Activated CD8-positive, alpha-beta memory T cell treated with anti-CD3 and anti-CD28 coated beads, Interleukin-2, amount 50 U/mL, for 4 hours (primary cell): ENCODE measurements around the gene SGMS2.
"Not testable (repeated sequence)": the region's sequence is repeated elsewhere in the genome, so short reads cannot be mapped to it uniquely, and the experiment has no call there.

Source experiments
- DNase-seq: peaks from one replicate; pipeline ENCODE4 v3.0.0-alpha.2; 2020

Gene SGMS2

DNA sequence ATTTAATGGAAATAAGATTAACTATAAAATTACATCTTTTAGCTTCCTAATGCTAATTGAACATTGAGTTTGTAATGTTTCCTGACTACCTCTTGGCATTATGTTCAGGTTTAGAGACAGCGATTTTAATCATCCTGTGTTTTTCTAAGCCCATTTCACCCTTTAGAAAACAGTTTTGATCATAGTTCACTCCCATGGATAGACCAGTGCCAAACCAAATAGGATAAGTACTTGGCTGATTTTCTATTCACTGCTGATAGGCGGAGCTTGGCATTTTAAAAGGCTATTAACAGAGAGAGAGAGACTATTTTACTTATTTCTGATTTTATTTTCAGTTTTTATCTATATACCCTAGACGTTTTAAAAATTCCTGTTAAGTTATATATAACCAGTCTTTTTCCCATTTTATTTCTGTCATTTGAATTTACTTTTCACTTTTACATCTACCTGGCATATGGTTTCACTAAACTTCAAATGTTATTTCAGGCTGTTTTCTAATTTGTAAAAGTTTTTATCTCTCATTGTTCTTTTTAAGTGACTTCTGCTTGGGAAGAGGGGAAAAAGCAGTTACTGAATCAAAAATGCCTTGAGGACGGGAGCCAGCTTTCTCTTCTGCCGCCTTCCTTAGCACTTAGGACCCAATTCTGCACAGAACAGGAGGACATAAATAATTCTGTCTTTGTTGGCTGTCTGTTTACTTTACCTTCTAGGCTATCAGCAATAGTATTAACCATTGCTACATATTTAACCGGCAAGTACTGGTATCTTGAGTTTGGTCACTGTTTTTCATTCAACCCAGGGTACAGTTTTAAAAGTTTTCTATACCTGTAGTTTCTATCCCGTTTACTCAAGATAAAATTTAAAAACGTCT, 46.4 kb downstream of the SGMS2 start:
- no peak for DNase-seq

DNA sequence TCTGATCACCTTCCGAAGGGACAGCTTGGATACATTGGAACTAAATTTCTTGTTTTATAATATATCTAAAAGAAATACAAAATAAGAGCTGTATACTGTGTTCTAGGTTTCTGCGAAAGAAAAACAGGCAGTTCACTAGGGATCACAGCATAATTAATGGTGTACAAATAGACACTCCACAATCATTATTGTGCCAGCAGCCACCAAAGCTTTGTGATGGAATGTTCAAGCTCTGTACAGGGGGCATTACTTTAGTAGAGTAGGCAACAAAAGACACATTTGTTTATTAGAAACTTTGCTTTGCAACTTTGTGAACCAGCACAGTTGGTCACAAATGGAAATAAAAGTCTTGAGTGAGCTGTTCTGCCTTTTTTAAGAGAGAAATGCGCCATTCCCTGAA, 49.3 kb downstream of the SGMS2 start:
- no peak for DNase-seq

DNA sequence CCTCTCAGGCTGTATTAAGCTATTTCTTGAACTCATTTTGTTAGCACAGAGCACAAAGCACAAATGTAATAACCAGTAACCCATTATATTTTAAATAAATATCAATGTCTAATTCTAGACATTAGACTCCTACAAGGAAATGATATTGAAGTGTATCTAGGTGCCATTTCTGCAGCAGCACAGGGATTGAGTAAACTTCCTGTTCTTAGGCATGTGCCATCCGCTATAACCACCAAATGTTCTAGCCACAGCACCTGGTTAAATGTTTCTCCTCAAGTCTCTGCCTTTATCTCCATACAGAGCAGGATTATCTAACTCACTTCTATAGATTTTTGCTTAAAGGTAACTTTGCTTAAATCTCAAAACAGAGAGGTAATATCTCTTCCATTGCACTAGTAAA, 51.4 kb downstream of the SGMS2 start:
- DNase-seq: no peak

DNA sequence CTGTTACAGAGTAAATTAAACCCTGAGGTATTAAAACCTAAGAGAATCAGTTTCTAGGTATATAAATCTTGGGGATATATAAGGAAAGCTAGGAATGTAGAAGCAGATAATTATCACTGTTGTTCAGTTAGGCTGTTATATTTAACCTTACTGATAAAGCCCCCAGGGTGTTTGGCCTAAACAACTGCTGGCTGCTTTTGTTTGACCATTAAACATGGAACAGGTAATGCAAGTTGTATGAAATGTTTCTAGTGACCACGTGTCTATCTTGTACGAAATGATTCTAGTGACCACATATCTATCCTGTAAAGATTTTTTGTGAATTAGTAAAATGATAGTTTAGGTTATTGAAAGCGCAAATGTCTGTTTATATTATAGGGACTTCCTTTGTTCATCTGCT, 52.6 kb downstream of the SGMS2 start:
- no peak for DNase-seq

DNA sequence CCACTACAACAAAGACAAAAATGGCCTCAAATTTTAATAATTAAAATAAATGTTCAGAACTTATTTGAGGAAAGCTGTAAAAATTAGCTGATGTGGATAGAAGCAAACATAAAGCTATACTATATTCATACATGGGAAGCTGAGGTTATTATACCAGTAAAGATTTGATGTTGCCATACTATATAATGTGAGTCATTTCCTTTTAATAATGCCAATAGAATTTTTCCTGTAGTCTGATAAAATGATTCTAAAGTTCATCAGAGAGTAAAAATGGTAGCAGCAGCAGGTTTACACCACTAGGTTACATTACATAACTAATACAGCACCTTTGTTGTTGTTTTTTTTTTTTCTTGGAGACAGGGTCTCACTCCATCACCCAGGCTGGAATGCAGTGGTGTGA, 61.1 kb downstream of the SGMS2 start:
- no peak for DNase-seq

DNA sequence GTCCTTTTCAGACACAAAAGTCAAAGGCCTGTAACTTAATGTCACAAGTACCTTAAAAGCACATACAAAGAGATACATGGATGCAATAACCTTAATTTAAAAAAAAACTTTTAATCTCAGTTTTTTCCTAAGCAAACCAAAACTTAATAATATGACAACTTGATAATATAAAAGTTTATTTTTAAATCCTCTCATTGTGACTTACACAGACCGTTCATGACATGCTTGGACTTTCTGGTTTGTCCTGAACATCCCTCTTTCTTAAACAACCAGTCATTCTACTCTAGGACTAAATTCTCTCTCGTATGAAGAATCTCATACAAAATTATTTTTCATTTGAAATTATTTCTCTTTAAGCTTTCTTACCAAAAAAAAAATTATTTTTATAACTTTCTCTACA, 63.5 kb downstream of the SGMS2 start:
- no peak for DNase-seq

DNA sequence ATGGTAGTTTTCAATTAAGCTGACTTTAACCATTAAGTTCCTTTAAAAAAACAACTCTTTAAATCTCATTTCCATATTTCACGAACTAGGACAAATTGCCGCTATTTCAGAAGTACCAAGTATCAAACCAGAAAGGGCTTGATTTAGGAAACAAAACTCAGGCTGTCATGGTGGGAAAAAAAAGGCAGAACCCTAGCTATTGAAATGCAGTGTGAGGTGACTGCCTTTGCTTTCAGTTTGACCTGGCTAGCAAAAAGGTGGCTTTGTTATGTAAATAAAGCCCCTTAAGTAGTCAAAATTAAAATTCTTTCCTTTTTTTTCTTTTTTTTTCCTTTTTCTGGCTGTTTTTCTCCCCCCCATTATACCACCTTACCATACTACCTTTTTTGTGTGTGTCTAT, 66.0 kb downstream of the SGMS2 start:
- DNase-seq: no peak

DNA sequence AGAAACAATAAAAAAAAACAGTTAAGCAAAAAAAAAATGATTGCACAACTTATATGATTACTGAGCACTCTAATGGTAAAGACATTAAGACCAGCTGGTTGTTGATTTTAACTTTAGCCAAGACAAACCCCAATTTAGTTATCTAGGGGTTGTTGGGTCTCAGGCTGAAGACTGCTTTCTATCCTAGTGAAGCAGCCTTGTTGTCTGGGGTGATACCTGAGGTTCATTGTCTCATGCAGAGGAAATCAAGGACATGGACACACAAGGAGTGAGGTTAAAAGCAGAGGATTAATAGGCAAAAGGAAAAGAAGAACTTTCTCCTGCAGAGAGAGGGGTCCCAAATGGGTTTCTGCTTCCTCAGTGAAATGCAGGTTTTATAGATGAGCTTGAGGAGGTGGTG, 66.6 kb downstream of the SGMS2 start:
- DNase-seq: no peak

DNA sequence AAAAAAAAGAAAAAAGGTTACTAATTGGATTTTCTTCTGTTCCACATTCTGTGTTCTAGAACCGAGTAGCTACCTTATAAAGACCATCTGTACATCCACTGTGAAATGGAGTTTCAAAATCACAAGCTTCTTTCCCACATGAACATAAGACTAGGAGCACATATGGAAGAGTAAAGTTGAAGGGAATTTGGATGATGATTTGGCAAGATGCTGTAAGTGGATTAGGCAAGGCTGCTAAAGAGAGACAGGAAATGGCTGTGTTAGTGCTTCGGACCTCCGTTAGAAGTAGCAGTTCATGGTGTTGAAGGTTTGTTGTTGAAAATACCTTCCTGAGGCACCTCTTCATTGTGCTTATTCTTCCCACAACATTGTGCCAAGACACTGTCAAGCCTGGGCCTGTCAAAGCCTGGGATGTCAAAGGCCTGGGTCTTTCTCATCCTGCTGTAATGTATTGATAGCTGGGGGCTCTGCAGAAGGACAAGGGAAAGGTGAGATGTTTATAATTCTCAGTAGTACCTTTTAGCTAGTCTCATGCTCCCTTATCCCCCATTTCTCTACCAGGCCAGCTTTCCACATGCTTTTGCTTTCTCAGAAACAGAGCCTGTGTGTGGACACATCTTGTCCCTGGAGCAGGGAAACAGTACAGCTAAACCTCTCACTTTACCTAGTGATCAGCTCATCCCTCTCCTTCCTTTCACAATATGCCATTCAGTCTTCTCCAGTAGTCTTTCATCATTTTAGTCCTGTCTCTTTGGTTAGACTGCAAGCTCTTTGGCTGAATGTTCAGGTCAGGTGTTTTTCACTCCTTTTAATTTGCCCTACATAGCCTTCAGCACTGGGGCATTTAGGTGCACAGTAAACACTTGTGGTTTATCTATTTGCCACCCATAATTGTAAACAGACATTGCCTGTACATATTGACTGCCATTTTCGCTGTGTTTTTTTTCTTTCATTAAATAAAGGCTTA, 68.7 kb downstream of the SGMS2 start:
- no peak for DNase-seq

DNA sequence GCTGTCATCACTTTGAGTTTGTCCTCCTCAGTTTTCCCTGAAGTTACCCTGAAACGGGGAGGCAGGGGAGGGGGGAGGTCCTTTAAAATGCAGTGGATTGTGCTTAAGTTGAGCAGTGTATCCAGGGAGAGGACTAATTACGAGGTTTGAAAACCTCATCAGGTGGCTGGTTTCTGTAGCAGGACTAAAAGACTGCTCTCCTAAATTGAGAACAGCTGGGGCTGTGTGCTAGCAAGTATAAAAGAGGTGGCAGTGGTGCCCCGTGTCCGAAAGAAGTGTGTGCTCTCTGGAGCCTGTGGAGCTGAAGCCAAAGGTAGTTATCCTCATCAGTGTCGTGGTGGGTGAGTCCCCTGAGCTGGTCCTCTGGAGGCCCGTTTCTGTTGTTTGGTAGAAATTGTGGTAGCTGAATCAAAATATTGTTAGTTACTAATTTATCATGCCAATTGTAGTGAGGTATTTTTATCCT, 69.4 kb downstream of the SGMS2 start:
- no peak for DNase-seq

DNA sequence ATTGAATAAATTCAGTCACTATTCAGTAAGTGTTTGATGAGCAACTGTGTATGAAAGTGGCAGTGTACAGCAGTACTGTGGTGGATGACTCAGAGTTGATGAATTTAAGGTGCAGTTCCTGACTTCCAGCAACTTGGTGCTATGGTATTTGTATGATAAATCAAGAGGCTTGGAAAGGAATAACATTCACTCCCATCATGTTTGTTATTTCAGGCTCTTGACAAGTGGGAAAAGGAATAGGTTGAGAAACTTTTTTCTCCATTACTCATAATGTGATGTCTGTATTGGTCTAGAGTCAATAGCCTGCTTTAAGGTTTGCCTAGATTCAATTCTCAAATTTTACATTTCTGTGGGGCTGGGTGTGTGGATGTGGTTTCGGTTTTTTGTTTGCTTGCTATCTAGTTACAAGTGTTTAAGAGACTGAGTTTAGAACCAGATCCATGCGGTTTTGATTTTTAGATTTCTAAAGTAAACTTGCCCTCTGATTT, 71.5 kb downstream of the SGMS2 start:
- no peak for DNase-seq

DNA sequence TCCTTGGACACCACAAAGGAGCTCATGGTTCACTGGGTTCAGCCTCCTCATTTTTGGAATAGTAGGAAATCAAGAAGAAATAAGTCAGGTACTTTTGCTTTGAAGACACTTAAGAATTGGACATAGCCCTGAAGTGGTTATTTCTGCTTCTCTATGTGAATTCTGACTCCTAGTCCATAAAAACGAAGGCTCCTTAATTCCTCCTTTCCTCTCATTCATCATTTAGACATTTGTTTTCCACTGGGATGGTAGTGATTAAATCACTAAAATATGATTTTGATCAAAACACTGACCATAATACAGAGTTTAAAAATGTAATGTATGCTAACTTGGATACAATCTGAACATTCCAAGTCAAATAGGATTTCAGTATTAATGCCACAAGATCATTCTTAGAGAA, 71.9 kb downstream of the SGMS2 start:
- no peak for DNase-seq

DNA sequence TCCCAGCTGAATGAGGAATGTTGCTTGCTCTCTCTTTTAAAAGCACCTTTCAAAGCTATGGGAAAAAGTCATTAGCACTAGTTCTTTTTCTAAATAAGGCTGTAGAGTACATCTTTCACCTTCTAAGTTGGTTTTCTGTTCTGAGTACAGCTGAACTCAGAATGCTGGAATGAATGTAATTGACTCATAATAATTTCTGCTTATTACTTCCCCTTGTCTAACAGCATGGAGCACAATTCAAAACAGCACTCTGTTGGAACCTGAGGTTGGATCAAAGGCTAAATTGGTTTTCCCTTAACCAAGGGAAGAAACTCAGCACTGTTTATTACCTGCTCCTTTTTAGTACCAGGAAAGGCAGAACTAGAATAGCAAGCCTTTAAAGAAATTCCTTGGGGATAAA, 73.1 kb downstream of the SGMS2 start:
- no peak for DNase-seq

DNA sequence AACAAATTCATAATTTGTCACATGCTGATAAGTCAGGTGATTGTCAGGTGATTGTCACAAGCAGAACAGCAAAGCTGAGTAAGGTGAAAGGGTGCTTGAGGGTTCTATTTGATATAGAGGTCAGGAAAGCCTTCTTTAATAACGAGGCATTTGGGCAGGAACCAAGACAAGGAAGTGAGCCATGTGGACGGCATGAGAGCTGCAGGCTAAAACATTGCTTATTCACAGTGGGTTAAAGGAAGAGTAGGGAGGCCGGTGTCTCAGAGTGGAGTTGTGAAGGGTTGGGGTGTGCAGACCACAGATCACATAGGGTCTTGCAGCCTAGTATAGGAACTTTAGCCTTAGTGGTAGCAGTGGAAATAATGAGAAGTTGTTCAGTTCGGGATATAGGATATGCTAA, 75.3 kb downstream of the SGMS2 start:
- DNase-seq: no peak

DNA sequence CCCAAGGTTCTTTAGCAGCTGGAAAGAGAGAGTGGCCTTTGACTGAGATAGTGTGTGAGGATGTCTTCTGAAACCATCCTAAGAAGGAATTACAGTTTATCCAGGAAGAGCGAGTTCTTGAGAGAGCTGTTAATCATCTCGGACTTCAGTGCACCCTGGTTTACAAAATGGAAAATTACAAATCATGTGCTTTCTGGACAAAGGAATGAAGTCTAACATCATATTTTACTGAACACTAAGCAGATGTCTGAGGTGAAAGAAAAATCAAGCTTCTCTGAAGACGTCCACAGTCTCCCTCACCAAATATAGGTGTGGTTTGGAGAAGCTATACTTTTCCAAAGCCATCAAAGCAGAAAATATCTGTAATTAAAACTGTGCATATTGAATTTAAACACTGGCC, 75.8 kb downstream of the SGMS2 start:
- DNase-seq: no peak

DNA sequence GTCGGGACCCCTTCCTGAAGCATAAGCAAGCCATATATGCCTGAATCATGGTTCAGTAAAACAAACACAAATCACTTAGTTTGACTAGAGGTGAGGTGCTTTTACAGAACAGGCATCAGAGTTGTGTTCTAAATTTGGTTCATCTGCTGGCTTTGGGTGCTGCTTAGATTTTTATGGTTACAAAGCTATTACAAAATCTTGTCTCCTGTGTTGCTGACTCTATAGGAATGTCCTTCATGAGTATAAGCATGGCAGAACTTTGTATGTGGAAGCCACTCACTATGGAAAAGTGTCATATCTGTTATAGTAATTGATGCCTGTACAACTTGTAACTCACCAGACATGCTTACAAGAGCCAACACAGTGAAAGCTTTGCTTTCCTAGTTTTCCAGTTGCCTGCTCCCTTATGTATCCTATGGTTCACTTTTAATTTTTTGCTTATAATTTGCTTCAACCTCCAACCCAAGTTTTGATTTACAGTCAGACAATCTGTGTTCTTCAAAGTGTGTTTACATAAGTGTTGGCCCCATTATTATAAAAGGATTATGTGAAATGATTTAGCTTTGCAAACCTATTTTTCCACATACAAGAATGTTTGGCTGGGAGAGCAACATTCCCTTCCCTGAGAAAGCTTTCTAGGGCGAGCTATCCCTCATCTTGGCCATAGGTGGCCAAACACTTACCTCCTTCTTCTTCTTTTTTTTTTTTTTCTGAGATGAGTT, 76.6 kb downstream of the SGMS2 start:
- DNase-seq: no peak

DNA sequence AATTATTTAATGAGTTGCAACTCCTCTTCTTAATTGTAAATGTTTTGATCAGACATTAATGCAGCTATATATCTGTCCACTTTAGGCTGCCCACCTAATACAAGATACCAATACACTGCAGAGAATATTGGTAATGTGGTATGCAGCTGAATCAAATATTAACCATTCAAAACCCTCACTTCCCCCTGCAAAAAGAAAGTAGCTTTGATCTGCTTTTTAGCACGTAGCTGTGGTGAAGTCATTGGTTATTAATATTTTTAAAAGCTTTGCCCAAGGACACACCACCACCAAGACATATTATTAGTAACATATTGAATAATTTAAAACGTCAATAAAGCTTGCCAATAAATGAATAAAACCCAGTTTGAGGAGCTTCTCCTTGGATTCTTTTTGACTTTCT, 78.0 kb downstream of the SGMS2 start:
- no peak for DNase-seq

DNA sequence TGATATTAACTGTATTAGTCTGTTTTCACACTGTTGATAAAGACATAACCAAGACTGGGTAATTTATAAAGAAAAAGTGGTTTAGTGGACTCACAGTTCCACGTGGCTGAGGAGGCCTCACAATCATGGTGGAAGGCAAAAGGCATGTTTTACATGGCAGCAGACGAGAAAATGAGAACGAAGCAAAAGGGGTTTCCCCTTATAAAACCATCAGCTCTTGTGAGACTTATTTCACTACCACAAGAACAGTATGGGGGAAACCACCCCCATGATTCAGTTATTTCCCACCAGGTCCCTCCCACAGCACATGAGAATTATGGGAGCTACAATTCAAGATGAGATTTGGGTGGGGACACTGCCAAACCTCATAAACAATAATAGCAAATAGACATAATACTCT, 80.3 kb downstream of the SGMS2 start:
- not testable (repeated sequence) for DNase-seq

DNA sequence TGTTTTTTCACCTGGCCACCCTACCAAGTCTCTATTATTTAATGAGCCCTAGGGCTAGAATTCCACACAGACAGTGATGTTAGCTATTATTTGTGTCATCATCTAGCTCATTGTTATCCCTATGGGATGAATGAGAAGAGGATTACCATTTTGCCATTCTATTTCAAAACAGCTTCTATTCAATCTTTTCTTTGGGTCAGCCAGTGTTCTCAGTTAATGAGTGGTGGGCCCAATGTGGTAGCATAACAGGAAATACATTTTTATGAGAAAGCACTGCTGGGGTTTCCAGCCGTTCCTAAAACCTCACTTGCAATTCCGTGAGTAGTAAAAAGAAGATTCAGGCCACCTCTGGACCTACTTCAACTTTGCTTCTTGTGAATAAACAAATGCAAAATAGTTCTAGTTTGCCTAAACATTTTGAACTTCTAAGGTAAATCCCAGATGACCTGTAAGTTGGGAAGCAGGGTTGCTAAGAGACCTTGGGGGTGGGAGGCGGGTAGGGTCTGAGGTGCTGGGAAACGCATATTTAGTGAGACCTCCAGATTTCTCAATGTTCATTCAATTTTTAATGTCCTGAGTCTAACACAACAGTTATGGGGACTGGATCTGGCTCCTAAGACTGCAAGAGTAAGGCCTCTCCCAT, 81.8 kb downstream of the SGMS2 start:
- DNase-seq: no peak

DNA sequence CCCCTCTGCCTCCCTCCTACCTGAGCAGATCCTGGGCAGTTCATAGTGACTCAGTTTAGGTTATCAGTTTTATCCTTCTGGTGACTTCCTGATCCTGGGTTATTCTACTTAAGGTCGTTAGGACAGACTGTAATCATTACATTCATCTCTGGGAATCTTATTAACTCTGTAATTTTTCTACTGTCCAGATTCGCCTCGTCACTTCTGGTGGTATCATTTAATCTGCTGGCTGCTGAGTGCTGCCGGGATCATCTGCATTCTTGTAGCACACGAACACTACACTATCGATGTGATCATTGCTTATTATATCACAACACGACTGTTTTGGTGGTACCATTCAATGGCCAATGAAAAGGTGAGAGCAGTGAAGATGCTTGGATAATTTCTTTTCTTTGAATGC, 83.6 kb downstream of the SGMS2 start:
- no peak for DNase-seq

DNA sequence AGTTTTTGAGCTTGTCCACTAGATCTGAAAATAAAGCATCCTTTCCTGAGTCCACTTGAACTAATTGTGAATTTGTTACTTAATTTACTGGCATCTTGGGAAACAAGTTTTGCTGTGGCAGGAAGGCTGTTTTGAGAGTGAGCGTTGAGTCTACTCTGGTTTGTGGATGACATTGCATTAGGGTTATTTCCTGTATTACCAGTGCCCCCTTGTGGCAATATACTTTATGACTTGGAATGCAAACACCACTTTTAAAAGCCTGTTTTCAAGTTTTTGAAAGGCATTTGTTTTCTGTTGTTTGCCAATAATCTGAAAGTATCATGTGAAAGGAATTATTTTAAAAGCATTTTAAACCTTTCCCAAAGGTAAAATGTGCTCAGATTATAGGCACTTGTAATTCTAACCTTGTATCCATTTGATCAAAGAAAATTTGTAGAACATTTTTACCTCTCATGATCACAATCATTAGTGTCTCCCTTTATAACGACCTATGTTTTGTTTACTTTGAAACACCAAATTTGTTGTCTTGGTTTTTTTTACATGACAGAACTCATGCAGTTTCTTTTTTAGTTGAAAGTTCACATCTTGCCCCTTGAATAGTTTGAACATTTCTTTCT, 88.7 kb downstream of the SGMS2 start:
- DNase-seq: peak; percentile 12

DNA sequence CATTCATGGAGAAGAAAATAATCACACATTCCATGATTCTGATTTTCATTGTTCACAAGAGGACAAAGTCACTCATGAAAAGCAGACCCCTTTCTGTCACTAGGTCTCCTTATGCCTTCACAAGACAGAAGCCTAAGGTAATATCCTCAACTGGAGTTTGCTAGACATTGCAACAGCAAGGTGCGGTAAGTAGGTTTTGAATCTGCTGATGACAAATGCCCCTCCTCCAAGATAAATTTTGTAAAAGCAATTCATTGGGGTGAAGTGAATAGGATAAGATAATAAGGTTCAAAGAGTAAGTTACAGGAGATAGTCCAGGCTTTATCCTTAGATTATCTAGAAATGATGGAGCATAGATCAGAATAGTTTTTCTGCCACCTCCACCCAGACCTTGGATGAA, 90.5 kb downstream of the SGMS2 start:
- DNase-seq: no peak
